Gastroesophageal sphincter (tissue), 4 donors: ENCODE results near the gene RSPH3. TPM values are rescaled to one million over a fixed set of nuclear protein-coding genes. Genes with fewer than 3 reads are reported as not detected.
"Not testable (repeated sequence)": the region's sequence is repeated elsewhere in the genome, so short reads cannot be mapped to it uniquely, and the experiment has no call there.

Experiments used
- ATAC-seq: fragments of 150-250 bp; one replicate; pipeline ENCODE4 v1.9.1; 2016; ENCODE audit warnings: mild to moderate bottlenecking, moderate library complexity
- H3K27ac ChIP-seq, 4 donors: fragments of 200-600 bp; sonication (generic) in 3 of 4; 1 replicate in 3 of 4; 2 replicates in 1 of 4; pipeline ENCODE4 v1.5.1; 2016 to 2019
- H3K27me3 ChIP-seq: fragments of 200-600 bp; sonication (generic); one replicate; pipeline ENCODE4 v1.5.1; 2019
- H3K36me3 ChIP-seq, 2 donors: fragments of 200-600 bp; sonication (generic); one replicate each; pipeline ENCODE4 v1.5.1; 2019; ENCODE audit warnings: control low read depth in 1 of 2
- H3K4me1 ChIP-seq, 3 donors: fragments of 200-600 bp; sonication (generic); 1 replicate in 2 of 3; 2 replicates in 1 of 3; pipeline ENCODE4 v1.5.1; 2016 to 2019; ENCODE audit warnings: control low read depth in 2 of 3
- H3K4me3 ChIP-seq, 2 donors: fragments of 200-600 bp; sonication (generic); one replicate each; pipeline ENCODE4 v1.5.1; 2019; ENCODE audit warnings: mild to moderate bottlenecking in 1 of 2, moderate library complexity in 1 of 2
- H3K9me3 ChIP-seq, 3 donors: fragments of 200-600 bp; sonication (generic); one replicate each; pipeline ENCODE4 v1.5.1; 2017 to 2019; ENCODE audit warnings: control low read depth in 2 of 3
- CTCF ChIP-seq, 4 experiments: fragments of 200-600 bp in 2 of 4; fragments of 450-650 bp in 2 of 4; sonication (generic) in 1 of 4; IDR thresholded peaks; one replicate each; pipeline ENCODE4 v1.5.1; 2017 to 2019; ENCODE audit warnings: antibody characterized with exemption in 4 of 4, mild to moderate bottlenecking in 2 of 4, moderate library complexity in 2 of 4
- EP300 ChIP-seq: sonication (generic); formaldehyde crosslinking; IDR thresholded peaks from one replicate; pipeline ENCODE4 v1.6.1; 2017; ENCODE audit warnings: antibody characterized with exemption, mild to moderate bottlenecking
- POLR2A ChIP-seq, 2 donors: fragments of 450-650 bp; IDR thresholded peaks; one replicate each; pipeline ENCODE4 v1.6.1; 2017; ENCODE audit warnings: antibody characterized with exemption in 2 of 2, mild to moderate bottlenecking in 2 of 2, moderate library complexity in 1 of 2
- POLR2AphosphoS5 ChIP-seq: sonication (generic); formaldehyde crosslinking; IDR thresholded peaks from one replicate; pipeline ENCODE4 v1.6.1; 2017; ENCODE audit warnings: antibody characterized with exemption
- WGBS, 2 donors: methylation state at CpG; one replicate each; pipeline ENCODE4 v1.1.5; 2018; ENCODE audit warnings: low coverage in 1 of 2; 5-methylcytosine and 5-hydroxymethylcytosine counted together
- total RNA-seq, 4 donors: library from RNA; depleted of rRNA; stranded (reverse); fragments of >200 nt; gene quantifications; one replicate each; pipeline ENCODE4 v1.1.0, GENCODE V29; 2016

RSPH3 gene
- total RNA-seq, 4 donors from 2014 or later, result 6.7 to 23.1 (median 13.0) TPM

GRCh38 chr6:158999154-158999665, 792 bp downstream of the RSPH3 start:
- peak overlapping the region; percentile 61 to 88 for H3K4me3 ChIP-seq
- H3K9me3 ChIP-seq, result no peaks in the 10 kb centered on the region
- ATAC-seq, result peak; percentile 16
- H3K36me3 ChIP-seq, result no peaks in the 10 kb centered on the region
- H3K4me1 ChIP-seq, result peaks cover 0 to 25% (median 6%) of the 10 kb centered on the region in 3 donors
- no peaks in the 10 kb centered on the region for H3K27me3 ChIP-seq
- peak overlapping the region in 3 of 4 donors; percentile 85 to 89 (median 88) for H3K27ac ChIP-seq
- no peak for TF ChIP-seq EP300
- TF ChIP-seq CTCF (IDR thresholded peaks at IDR 0.05), result no peak
- no peak for TF ChIP-seq POLR2AphosphoS5
- no peak for TF ChIP-seq POLR2A (IDR thresholded peaks at IDR 0.05)
- WGBS, 2 donors, result 0 to 6% methylated on average over 2 to 7 of the region's 24 CpGs

- ATAC-seq, result no peak
- Histone ChIP-seq H3K4me1 (peaks cover 0 to 25% (median 6%) of the 10 kb centered on the region in 3 donors), H3K36me3 (peaks cover 0 to 11% of the 10 kb centered on the region in 2 donors), H3K27ac (no peak overlapping the region), H3K4me3 (no peak overlapping the region), H3K27me3 (no peaks in the 10 kb centered on the region), H3K9me3 (no peaks in the 10 kb centered on the region)
- 62 to 88% methylated on average over 1 to 2 of the region's 2 CpGs for WGBS, 2 donors
- no peak for TF ChIP-seq EP300
- TF ChIP-seq POLR2A (IDR thresholded peaks at IDR 0.05), result no peak
Measured at GRCh38 chr6:158996856-158997255, 3.1 kb downstream of the RSPH3 start.

- no peak overlapping the region for H3K27ac ChIP-seq
- peaks cover 0 to 10% (median 0%) of the 10 kb centered on the region in 3 donors for H3K9me3 ChIP-seq
- no peak overlapping the region for H3K4me3 ChIP-seq
- ATAC-seq, result no peak
- H3K36me3 ChIP-seq, result peaks cover 0 to 11% of the 10 kb centered on the region in 2 donors
- H3K4me1 ChIP-seq, result peaks cover 0 to 3% (median 0%) of the 10 kb centered on the region in 3 donors
- TF ChIP-seq POLR2A (IDR thresholded peaks at IDR 0.05) (no peak), CTCF (IDR thresholded peaks at IDR 0.05) (no peak), POLR2AphosphoS5 (no peak), EP300 (no peak)
- 89 to 97% methylated on average over 3 of the region's 3 CpGs for WGBS, 2 donors
- H3K27me3 ChIP-seq, result no peaks in the 10 kb centered on the region
Measured at GRCh38 chr6:158993639-158994038, 6.4 kb downstream of the RSPH3 start.

GRCh38 chr6:158991017-158991723, 8.8 kb downstream of the RSPH3 start:
- Histone ChIP-seq H3K9me3 (peaks cover 0 to 17% (median 0%) of the 10 kb centered on the region in 3 donors), H3K27ac (no peak overlapping the region), H3K27me3 (no peaks in the 10 kb centered on the region), H3K4me3 (no peak overlapping the region), H3K36me3 (peaks cover 0 to 11% of the 10 kb centered on the region in 2 donors), H3K4me1 (no peaks in the 10 kb centered on the region)
- 71 to 100% methylated on average over 1 of the region's 2 CpGs for whole genome bisulfite sequencing, 2 donors
- ATAC-seq, result no peak
- TF ChIP-seq EP300, result no peak

GRCh38 chr6:158989711-158990110, 10.3 kb downstream of the RSPH3 start:
- H3K9me3 ChIP-seq, result peaks cover 0 to 17% (median 0%) of the 10 kb centered on the region in 3 donors
- not testable (repeated sequence) for H3K27ac ChIP-seq, H3K27me3 ChIP-seq, H3K4me3 ChIP-seq, H3K4me1 ChIP-seq, ATAC-seq
- WGBS, 2 donors, result 94 to 100% methylated on average over 1 to 2 of the region's 2 CpGs
- H3K36me3 ChIP-seq, result peaks cover 0 to 16% of the 10 kb centered on the region in 2 donors

GRCh38 chr6:158988477-158988876, 11.5 kb downstream of the RSPH3 start:
- ATAC-seq, result no peak
- Histone ChIP-seq H3K4me1 (no peaks in the 10 kb centered on the region), H3K36me3 (peaks cover 0 to 16% of the 10 kb centered on the region in 2 donors), H3K27me3 (no peaks in the 10 kb centered on the region), H3K27ac (no peak overlapping the region), H3K9me3 (peaks cover 0 to 17% (median 0%) of the 10 kb centered on the region in 3 donors), H3K4me3 (no peak overlapping the region)
- WGBS, 2 donors, result 100% methylated on average over 1 of the region's 1 CpG
- TF ChIP-seq EP300 (no peak), CTCF (IDR thresholded peaks at IDR 0.05) (no peak), POLR2A (IDR thresholded peaks at IDR 0.05) (no peak), POLR2AphosphoS5 (no peak)
